Neuronal stem cell (in vitro differentiated cells): ENCODE results near the gene PTGES2.

ENCODE experiments used
- DNase-seq: peaks from one replicate; pipeline ENCODE4 v3.0.0-alpha.2; 2013; ENCODE audit warnings: low spot score
- H2AFZ ChIP-seq: one replicate; pipeline ENCODE4 v1.6.1; 2013; ENCODE audit warnings: mild to moderate bottlenecking, low read length, inconsistent platforms
- H2AK5ac ChIP-seq: 2 replicates; pipeline ENCODE4 v1.6.1; 2013; ENCODE audit warnings: low read depth, mild to moderate bottlenecking, inconsistent platforms, low read length, moderate library complexity, mixed read lengths
- H2BK120ac ChIP-seq: 2 replicates; pipeline ENCODE4 v1.6.1; 2013; ENCODE audit warnings: low read depth, mild to moderate bottlenecking, inconsistent platforms, low read length, moderate library complexity, mixed read lengths
- H2BK12ac ChIP-seq: one replicate; pipeline ENCODE4 v1.6.1; 2013; ENCODE audit warnings: low read length, inconsistent platforms
- H2BK15ac ChIP-seq: 2 replicates; pipeline ENCODE4 v1.6.1; 2013; ENCODE audit warnings: mild to moderate bottlenecking, low read length, inconsistent platforms, mixed read lengths
- H2BK5ac ChIP-seq: one replicate; pipeline ENCODE4 v1.6.1; 2013; ENCODE audit warnings: inconsistent platforms, mild to moderate bottlenecking, low read length, moderate library complexity
- H3K14ac ChIP-seq: one replicate; pipeline ENCODE4 v1.6.1; 2013; ENCODE audit warnings: low read length, inconsistent platforms
- H3K18ac ChIP-seq: 2 replicates; pipeline ENCODE4 v1.6.1; 2013; ENCODE audit warnings: low read length, inconsistent platforms
- H3K23ac ChIP-seq: 2 replicates; pipeline ENCODE4 v1.6.1; 2013; ENCODE audit warnings: low read depth, mild to moderate bottlenecking, mixed read lengths, low read length, inconsistent platforms; ENCODE audit not compliant: poor library complexity
- H3K27ac ChIP-seq: replicated peaks from 3 replicates; pipeline ENCODE4 v1.5.1; 2013; ENCODE audit warnings: low read length, inconsistent platforms
- H3K27me3 ChIP-seq, 3 experiments: 2 replicates each; pipeline ENCODE4 v1.6.1; 2013; ENCODE audit warnings: low read length in 3 of 3, mild to moderate bottlenecking in 2 of 3, inconsistent platforms in 1 of 3, low read depth in 1 of 3, mixed read lengths in 1 of 3, moderate library complexity in 1 of 3; ENCODE audit not compliant: control insufficient read depth in 3 of 3, insufficient read depth in 3 of 3
- H3K36me3 ChIP-seq, 2 donors: replicated peaks in 1 of 2; 2 replicates each; pipeline ENCODE4 v1.6.1; 2013; ENCODE audit warnings: low read length in 2 of 2; ENCODE audit not compliant: control insufficient read depth in 2 of 2, insufficient read depth in 2 of 2
- H3K4ac ChIP-seq: 2 replicates; pipeline ENCODE4 v1.6.1; 2013; ENCODE audit warnings: inconsistent platforms, mild to moderate bottlenecking, low read length, moderate library complexity
- H3K4me1 ChIP-seq, 2 donors: 1 replicate in 1 of 2; 2 replicates in 1 of 2; pipeline ENCODE4 v1.6.1; 2013; ENCODE audit warnings: low read length in 2 of 2, low read depth in 1 of 2; ENCODE audit not compliant: control insufficient read depth in 2 of 2, insufficient read depth in 1 of 2
- H3K4me2 ChIP-seq: one replicate; pipeline ENCODE4 v1.6.1; 2013; ENCODE audit warnings: mild to moderate bottlenecking, low read length, inconsistent platforms; ENCODE audit not compliant: insufficient read depth, poor library complexity, severe bottlenecking
- H3K4me3 ChIP-seq, 2 donors: 2 replicates each; pipeline ENCODE4 v1.5.1; 2013; ENCODE audit warnings: low read length in 2 of 2, mild to moderate bottlenecking in 2 of 2, inconsistent platforms in 1 of 2, moderate library complexity in 1 of 2
- H3K79me1 ChIP-seq: one replicate; pipeline ENCODE4 v1.6.1; 2013; ENCODE audit warnings: low read depth, mild to moderate bottlenecking, inconsistent platforms, low read length, moderate library complexity
- H3K9ac ChIP-seq: one replicate; pipeline ENCODE4 v1.6.1; 2013; ENCODE audit warnings: mild to moderate bottlenecking, low read depth, low read length, inconsistent platforms; ENCODE audit not compliant: poor library complexity
- H3K9me3 ChIP-seq, 2 donors: replicated peaks in 1 of 2; 2 replicates each; pipeline versions ENCODE3 to v1.6.1; 2013; ENCODE audit warnings: low read length in 2 of 2, mild to moderate bottlenecking in 2 of 2, inconsistent platforms in 1 of 2, low read depth in 1 of 2, mixed read lengths in 1 of 2, moderate library complexity in 1 of 2; ENCODE audit not compliant: control insufficient read depth in 2 of 2, insufficient read depth in 1 of 2
- H4K8ac ChIP-seq: one replicate; pipeline ENCODE4 v1.6.1; 2013; ENCODE audit warnings: low read depth, mild to moderate bottlenecking, inconsistent platforms, low read length, moderate library complexity
- H4K91ac ChIP-seq: one replicate; pipeline ENCODE4 v1.6.1; 2013; ENCODE audit warnings: low read length, low read depth, mild to moderate bottlenecking, inconsistent platforms; ENCODE audit not compliant: poor library complexity
- WGBS, 2 donors: extraction: QIAGEN DNeasy Blood & Tissue Kit; methylation state at CpG; one replicate each; pipeline ENCODE4 v1.1.7; 2013; ENCODE audit warnings: missing lambda C conversion rate in 2 of 2, mixed read lengths in 1 of 2; ENCODE audit not compliant: insufficient read length in 2 of 2, insufficient replicate concordance in 1 of 2; ENCODE audit errors: extremely low coverage in 2 of 2; 5-methylcytosine and 5-hydroxymethylcytosine counted together

Gene PTGES2

DNA sequence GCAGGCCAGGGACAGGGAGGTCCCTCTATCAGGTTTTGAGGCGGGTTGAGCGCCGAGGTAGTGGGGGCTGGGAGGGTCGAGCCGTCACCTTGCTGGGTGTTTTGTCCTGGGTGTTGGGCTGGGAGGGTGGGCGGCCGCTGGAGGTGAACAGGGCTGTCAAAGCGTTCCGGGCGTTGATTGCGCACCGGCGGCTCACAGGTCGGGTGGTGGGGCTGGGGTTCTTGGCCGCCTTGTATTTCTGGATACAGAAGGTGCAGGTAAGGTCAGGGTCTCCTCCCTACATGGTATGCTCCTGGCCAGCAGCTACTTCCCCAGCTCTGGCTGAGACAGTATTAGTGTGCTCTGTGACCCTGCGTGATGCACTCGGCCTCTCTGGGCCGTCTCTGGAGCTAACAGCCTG, 38.6 kb upstream of the PTGES2 start:
- H2BK12ac ChIP-seq: no peak overlapping the region
- H2BK120ac ChIP-seq: no peak overlapping the region
- peaks cover 0 to 1% of the 10 kb centered on the region in 2 donors for H3K4me1 ChIP-seq
- H3K4me3 ChIP-seq: no peak overlapping the region
- no peak overlapping the region for H3K18ac ChIP-seq
- H2AFZ ChIP-seq: no peak overlapping the region
- H3K9ac ChIP-seq: no peak overlapping the region
- no peaks in the 10 kb centered on the region for H3K27me3 ChIP-seq
- DNase-seq: no peak
- H2AK5ac ChIP-seq: no peak overlapping the region
- H2BK5ac ChIP-seq: no peak overlapping the region
- WGBS, 2 donors: no CpG with 5 or more reads among the region's 18 CpGs
- no peaks in the 10 kb centered on the region for H3K9me3 ChIP-seq
- no peak overlapping the region for H3K27ac ChIP-seq
- no peak overlapping the region for H3K4me2 ChIP-seq
- H3K23ac ChIP-seq: no peak overlapping the region
- no peak overlapping the region for H4K91ac ChIP-seq
- peaks cover 60 to 83% of the 10 kb centered on the region in 2 donors for H3K36me3 ChIP-seq
- H4K8ac ChIP-seq: no peak overlapping the region
- no peak overlapping the region for H2BK15ac ChIP-seq
- no peak overlapping the region for H3K14ac ChIP-seq
- no peak overlapping the region for H3K4ac ChIP-seq
- peaks cover 3% of the 10 kb centered on the region for H3K79me1 ChIP-seq

GRCh38 chr9:128164307-128164885, 36.9 kb upstream of the PTGES2 start:
- H3K4ac ChIP-seq: no peak overlapping the region
- no peak overlapping the region for H3K4me2 ChIP-seq
- no peak overlapping the region for H2BK15ac ChIP-seq
- no peak overlapping the region for H3K14ac ChIP-seq
- WGBS, 2 donors: no CpG with 5 or more reads among the region's 14 CpGs
- H4K8ac ChIP-seq: no peak overlapping the region
- H3K79me1 ChIP-seq: peaks cover 10% of the 10 kb centered on the region
- H3K18ac ChIP-seq: no peak overlapping the region
- no peak overlapping the region for H4K91ac ChIP-seq
- peak overlapping the region; percentile 30 for H3K27ac ChIP-seq
- H2BK120ac ChIP-seq: no peak overlapping the region
- H2AK5ac ChIP-seq: no peak overlapping the region
- H3K27me3 ChIP-seq: no peaks in the 10 kb centered on the region
- H3K4me3 ChIP-seq: no peak overlapping the region
- H2AFZ ChIP-seq: no peak overlapping the region
- H3K9me3 ChIP-seq: no peaks in the 10 kb centered on the region
- DNase-seq: no peak
- no peak overlapping the region for H2BK12ac ChIP-seq
- peaks cover 2 to 12% of the 10 kb centered on the region in 2 donors for H3K4me1 ChIP-seq
- H3K23ac ChIP-seq: no peak overlapping the region
- peaks cover 53 to 66% of the 10 kb centered on the region in 2 donors for H3K36me3 ChIP-seq
- no peak overlapping the region for H3K9ac ChIP-seq
- no peak overlapping the region for H2BK5ac ChIP-seq

DNA sequence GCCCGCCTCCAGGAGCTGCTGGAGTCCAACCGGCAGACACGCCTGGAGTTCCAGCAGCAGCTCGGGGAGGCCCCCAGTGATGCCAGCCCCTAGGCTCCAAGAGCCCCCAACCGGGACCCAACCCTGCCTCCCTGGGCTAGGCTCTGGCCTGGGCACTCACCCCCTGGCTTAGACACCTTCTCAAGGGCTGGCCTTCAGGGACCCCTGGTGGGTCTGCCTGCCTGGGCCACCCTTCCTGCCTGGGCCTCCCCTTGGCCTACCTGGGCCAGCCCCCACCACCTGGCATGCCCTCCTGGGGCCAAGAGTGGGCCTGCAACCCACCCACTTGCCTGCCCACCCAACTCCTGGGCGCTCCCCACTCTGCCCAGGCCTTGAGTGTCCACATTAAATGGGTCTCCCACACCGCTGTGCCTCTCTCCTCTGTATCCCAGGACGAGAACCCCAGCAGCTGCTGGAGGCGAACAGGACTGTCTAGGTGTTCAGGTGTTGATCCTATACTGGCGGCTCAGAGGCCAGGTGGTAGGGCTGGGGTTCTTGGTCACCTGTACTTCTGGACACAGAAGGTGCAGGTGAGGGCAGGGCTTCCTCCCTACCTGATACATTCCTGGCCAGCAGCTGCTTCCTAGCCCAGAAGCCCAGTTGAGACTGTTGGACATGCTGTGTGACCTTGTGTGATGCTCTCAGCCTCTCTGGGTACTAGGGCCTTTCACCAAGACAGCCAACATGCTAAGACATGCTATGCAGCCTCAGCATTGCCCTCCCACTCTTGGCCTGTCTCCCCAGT, 36.2 kb upstream of the PTGES2 start:
- Histone ChIP-seq H3K18ac (no peak overlapping the region), H3K9me3 (no peaks in the 10 kb centered on the region), H3K4me3 (no peak overlapping the region), H3K14ac (no peak overlapping the region), H3K79me1 (peaks cover 10% of the 10 kb centered on the region), H3K36me3 (peaks cover 47 to 59% of the 10 kb centered on the region in 2 donors), H2BK5ac (no peak overlapping the region), H3K9ac (no peak overlapping the region), H3K4ac (no peak overlapping the region), H2BK15ac (no peak overlapping the region), H2AFZ (no peak overlapping the region), H4K91ac (no peak overlapping the region), H2BK12ac (no peak overlapping the region), H3K27ac (no peak overlapping the region), H2BK120ac (no peak overlapping the region), H3K27me3 (no peaks in the 10 kb centered on the region), H2AK5ac (peak overlapping the region; percentile 42), H3K4me1 (peaks cover 4 to 12% of the 10 kb centered on the region in 2 donors), H3K23ac (no peak overlapping the region), H4K8ac (no peak overlapping the region), H3K4me2 (no peak overlapping the region)
- no peak for DNase-seq
- no CpG with 5 or more reads among the region's 10 CpGs for WGBS, 2 donors

DNA sequence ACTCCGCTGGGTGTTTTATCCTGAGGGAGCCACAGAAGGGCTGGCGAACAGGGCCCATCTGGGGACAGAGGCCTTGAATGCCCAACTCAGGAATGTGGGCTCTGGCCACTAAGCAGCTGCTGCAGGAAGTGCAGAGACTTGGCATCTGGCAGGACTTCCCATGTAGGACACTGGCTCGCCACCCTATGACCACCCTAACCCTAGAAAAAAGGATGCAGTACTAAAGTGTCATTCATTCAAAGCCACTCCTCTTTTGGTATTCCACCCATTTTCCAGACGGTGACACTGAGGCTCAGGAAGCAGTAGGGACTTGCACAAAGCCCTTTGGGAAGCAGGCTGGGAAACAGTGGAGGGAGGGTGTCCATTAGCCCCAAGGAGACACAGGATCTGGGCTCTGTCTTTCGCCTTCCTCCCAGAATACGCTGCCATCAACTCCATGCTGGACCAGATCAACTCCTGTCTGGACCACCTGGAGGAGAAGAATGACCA, 35.5 kb upstream of the PTGES2 start:
- H4K91ac ChIP-seq: no peak overlapping the region
- H3K4me1 ChIP-seq: peaks cover 4 to 12% of the 10 kb centered on the region in 2 donors
- no peak overlapping the region for H3K23ac ChIP-seq
- H3K18ac ChIP-seq: no peak overlapping the region
- DNase-seq: no peak
- no peak overlapping the region for H2AFZ ChIP-seq
- H3K79me1 ChIP-seq: peaks cover 10% of the 10 kb centered on the region
- H3K36me3 ChIP-seq: peaks cover 44 to 54% of the 10 kb centered on the region in 2 donors
- H3K9ac ChIP-seq: no peak overlapping the region
- H2BK12ac ChIP-seq: no peak overlapping the region
- no peak overlapping the region for H4K8ac ChIP-seq
- H2AK5ac ChIP-seq: no peak overlapping the region
- H2BK15ac ChIP-seq: no peak overlapping the region
- H3K4me2 ChIP-seq: no peak overlapping the region
- H2BK120ac ChIP-seq: peak overlapping the region; percentile 61
- H3K9me3 ChIP-seq: no peaks in the 10 kb centered on the region
- no peak overlapping the region for H3K14ac ChIP-seq
- H3K27me3 ChIP-seq: no peaks in the 10 kb centered on the region
- H3K4me3 ChIP-seq: no peak overlapping the region
- WGBS, 2 donors: no CpG with 5 or more reads among the region's 6 CpGs
- no peak overlapping the region for H3K27ac ChIP-seq
- H2BK5ac ChIP-seq: no peak overlapping the region
- no peak overlapping the region for H3K4ac ChIP-seq
